Superior temporal gyrus (tissue), 1 donor: ENCODE measurements around the gene SURF6.
"Not testable (repeated sequence)": the region's sequence is repeated elsewhere in the genome, so short reads cannot be mapped to it uniquely, and the experiment has no call there.

Experiments
- DNase-seq: peaks from one replicate; pipeline ENCODE4 v3.0.0-alpha.2; 2016; ENCODE audit errors: extremely low spot score

SURF6 gene

DNA sequence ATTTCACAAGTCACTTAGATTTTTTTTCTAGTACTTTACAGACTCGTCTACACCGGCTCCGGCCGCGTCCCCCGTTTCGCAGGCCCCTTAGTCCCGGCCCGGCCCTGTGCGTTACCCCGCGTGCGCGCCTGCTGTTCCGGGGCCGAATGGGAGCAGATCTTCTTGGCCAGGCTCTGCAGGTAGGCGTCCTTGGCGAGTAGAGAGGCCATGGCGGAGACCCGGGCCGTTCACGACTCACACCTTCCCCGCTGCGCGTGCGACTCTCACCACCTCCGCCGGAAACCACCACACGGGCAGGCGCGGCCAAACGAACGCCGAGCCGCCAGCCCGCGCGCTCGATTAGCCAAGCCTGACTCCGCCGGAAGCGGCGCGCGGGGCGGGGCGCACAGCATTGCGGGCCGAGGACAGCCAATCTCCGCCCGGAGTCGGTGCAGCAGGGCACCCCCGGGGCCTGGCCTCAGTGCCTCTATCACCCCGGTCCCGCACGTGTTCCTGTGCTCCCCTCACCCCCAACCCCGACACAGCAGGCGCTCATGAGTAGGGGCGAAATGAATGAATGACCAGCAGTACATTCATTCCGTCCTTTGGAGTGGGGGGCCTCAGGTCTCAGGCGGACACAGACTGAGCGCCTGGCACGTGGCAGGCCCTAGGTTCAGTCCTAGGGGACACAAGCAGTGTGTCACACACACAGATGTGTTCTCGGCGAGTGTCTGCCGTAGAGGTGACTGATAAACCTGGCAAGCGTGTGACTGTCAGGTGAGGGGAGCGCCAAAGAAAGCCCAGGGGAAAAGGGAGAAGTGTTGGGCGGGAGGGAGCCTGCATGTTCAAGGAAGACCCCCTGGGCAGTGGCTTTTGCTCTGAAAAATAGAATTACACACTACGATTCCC is at the start of gene SURF6:
Gene SURF6, minus strand, starts transcription at position 265 of the 888 bp plus-strand sequence. Its CDS starts 56 bp downstream, at position 209.
- DNase-seq = peak; percentile 89

- peak; percentile 27 for DNase-seq
Observed at GRCh38 chr9:133385452-133385851, 49.5 kb upstream of the SURF6 start.

GRCh38 chr9:133384736-133385321 is 48.8 kb upstream of the SURF6 start:
- DNase-seq = no peak

GRCh38 chr9:133383438-133383837 is 47.5 kb upstream of the SURF6 start:
- DNase-seq = no peak

GRCh38 chr9:133382507-133383141 is 46.6 kb upstream of the SURF6 start:
- DNase-seq = no peak

DNA sequence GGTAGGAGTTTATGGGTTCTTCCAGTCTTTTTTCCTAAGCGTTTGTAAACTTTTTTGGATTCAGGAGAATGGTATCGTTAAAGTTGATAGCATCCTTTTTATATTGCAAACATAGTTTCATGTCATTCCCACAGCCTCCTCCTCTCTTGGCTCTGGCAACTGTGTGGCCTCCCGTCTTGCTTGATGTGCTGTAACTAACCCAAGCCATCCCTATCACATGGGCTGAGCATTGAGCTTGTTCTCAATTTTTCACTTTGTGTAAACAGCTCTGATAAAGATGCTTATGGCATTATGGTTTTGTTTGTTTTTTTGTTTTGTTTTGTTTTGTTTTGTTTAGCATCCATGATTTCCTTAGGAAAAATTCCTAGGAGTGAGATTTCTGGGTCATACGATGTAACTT is 44.7 kb upstream of the SURF6 start:
- DNase-seq = peak; percentile 54

DNA sequence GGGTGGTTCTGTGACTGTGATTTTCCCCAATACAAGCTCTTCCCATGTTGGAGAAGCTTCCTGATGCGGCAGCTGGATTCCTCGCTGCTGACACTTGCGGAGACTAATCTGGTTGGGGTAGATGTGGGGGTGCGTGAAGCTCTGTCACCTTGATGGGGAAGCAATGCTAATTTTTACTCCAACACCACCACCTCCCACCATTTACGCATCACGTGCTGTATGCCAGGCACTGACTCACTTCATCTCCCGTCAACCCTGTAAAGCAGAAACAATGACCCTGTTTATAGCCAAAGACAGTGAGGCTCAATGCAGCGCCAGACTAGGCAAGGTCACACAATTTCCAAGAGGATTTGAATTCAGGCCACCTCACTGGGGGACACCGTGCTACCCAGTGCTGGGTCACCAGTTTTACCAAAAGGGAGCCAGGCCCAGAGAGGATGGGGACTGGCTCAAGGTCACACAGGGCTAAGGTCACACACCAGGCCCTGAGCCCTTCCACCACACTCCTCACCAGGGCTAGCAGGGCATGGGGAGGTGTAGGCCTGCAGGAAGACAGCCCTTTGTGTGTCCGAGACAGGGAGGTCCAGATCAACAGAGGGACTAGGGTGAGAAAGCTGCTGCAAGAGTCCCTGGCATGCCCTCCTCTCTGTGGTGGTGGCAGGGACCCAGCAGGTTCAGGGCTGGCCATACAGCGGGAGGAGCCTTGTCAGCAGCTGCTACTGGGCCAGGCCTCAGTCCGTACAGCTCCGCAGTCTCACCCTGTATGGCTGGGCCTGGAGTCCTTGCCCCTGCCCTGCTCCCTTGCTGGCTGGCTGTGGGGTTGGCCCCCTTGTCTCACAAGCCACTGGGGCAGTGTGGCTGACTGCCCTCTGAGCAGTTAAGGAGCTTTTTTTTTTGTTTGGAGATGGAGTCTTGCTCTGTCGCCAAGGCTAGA is 43.4 kb upstream of the SURF6 start:
- DNase-seq = peak; percentile 40

GRCh38 chr9:133378408-133378962 is 42.5 kb upstream of the SURF6 start:
- DNase-seq = no peak

DNA sequence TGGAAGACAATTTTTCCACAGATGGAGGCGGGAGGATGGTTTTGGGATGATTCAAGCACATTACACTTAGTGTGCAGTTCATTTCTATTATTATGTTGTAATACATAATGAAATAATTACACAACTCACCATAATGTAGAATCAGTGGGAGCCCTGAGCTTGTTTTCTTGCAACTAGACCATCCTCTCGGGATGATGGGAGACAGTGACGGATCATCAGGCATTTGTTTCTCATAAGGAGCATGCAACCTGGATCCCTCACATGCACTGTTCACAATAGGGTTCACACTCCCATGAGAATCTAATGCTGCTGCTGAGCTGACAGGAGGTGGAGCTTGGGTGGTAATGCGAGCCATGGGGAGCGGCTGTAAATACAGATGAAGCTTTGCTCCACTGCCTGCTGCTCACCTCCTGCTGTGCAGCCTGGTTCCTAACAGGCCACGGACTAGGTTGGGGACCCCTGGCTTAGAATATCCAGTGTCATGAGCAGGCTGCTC is 41.8 kb upstream of the SURF6 start:
- no peak for DNase-seq

- not testable (repeated sequence) for DNase-seq
Observed at GRCh38 chr9:133377280-133377679, 41.3 kb upstream of the SURF6 start.

DNA sequence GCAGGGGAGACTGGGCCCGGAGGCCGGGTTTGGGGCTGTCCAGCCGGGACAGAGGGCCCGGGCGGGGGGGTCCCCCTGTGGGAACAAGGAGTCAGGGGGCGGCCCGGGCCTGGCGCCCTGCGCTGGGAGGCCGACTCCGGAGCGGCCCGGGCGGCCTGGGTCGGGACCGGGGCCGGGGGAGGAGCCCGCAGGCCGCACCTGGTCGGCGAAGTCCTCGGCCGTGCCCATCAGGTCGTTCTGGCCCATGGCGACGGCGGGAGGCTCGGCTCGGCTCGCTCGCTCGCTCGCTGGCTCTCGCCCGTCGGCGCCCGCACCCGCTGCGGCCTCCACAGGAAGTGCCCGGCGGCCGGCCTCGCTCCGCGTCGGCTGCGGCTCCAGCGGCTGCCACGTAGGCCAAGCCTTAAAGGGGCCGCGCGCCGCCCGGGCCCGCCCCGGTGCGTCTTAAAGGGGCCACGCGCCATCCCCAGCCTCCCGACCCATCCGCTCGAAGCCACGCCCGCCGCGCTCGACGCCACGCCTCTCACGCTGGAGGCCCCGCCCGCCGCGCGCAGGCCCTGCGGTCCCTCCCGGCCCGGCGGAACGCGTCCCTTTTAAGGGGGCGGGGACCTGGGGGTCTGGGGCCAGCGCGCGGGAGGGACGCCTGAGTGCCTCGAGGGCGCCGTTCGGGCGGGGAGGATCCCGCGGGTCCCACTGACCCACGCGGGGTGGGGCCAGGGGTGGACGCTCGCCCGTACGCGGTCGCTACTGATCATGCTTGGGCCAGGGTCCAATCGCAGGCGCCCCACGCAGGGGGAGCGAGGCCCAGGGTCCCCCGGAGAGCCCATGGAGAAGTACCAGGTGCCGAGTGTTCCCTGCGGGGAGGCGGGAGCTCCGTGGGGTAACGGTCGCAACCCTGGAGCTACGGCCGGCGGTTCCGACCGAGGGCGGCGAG is 40.0 kb upstream of the SURF6 start, which contains the start of the genes STKLD1 and SURF4:
Gene STKLD1, plus strand, starts transcription at position 643 of the 931 bp plus-strand sequence. Its CDS starts 108 bp downstream, at position 751.
Gene SURF4, minus strand, starts transcription at position 337 of the 931 bp plus-strand sequence. Its CDS starts 91 bp downstream, at position 246.
- peak; percentile 94 for DNase-seq

- DNase-seq = no peak
Observed at GRCh38 chr9:133375116-133375723, 39.2 kb upstream of the SURF6 start.

DNA sequence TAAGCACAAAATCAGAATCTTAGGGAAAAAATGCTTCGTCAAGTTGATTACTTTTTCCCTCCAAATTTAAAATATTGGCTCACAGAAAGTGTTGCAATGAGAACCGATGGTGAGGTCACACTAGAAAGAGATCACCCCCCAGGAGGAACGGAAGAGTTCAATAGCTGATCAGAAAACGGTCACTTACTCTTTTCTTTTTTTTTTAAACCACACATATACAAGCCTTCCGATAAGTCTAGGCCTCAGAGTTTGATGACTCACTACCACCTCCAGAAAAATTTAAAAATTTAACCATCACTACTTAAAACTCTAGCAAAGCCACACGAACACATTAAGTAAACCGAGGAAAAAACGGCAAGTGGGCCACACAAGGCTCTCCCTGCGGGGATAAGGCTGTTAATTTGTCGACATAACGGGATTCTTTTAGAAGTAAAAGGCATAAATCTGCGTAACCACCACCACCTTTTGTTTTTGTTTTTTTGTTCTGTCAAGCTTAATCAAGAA is 38.7 kb upstream of the SURF6 start:
- DNase-seq = no peak

GRCh38 chr9:133372144-133372543 is 36.2 kb upstream of the SURF6 start:
- no peak for DNase-seq

- no peak for DNase-seq
Observed at GRCh38 chr9:133371261-133371711, 35.3 kb upstream of the SURF6 start.

GRCh38 chr9:133370685-133371084 is 34.7 kb upstream of the SURF6 start:
- DNase-seq = no peak

DNA sequence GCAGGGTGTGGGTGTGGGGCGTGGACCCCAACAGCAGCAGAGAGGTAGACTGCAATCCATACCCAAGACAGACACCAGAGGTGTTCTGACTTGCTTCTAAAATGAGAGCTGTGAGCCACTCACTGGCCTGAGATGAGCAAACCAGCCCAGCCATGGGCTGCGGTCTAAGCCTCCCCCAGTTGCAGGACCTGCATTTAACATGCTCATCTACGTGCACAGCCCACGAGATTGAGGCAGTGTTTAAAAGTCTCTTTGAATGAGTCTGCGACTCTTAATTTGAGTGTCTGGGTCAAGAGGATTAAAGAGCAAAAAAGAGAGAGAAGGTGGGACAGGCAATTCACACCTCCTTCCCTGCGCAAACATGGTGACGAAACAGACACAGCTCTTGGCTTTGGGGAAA is 33.9 kb upstream of the SURF6 start:
- DNase-seq = no peak

DNA sequence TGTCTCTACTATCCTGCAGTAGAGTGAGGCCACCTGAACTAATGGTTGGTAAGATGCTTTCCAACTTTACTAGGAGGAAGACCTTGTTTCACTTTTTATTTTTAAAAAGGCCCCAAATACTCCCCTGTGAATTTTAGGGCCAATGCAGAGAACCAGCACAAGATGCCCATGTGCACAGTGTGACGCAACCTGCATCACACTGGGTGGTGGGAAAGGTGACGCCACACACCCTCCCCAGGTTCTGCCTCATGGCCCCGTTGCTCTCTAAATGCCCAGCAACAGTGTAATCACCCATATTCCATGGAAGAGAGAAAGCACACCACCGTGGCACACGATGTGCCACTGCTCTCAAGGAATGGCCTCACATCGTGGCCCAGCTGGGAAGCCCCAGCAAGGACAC is 33.4 kb upstream of the SURF6 start:
- DNase-seq = no peak
